Activated naive CD8-positive, alpha-beta T cell treated with anti-CD3 and anti-CD28 coated beads, Interleukin-2, amount 50 U/mL, for 24 hours (primary cell): Measurements from ENCODE around the gene SMAD3.

ENCODE experiments used
- ATAC-seq: fragments of 150-1000 bp; cut with Tn5 transposase; one replicate; pipeline ENCODE4 v1.10.0; 2021
- DNase-seq: peaks from one replicate; pipeline ENCODE4 v3.0.0; 2021
- H3K27ac Mint-ChIP-seq: one replicate; pipeline ENCODE4 v1.8.0; 2021; ENCODE audit warnings: mild to moderate bottlenecking, mixed read lengths
- H3K27me3 Mint-ChIP-seq: one replicate; pipeline ENCODE4 v1.8.0; 2021; ENCODE audit warnings: mixed read lengths
- H3K36me3 Mint-ChIP-seq: one replicate; pipeline ENCODE4 v1.8.0; 2021; ENCODE audit warnings: low read depth, mixed read lengths
- H3K4me1 Mint-ChIP-seq: one replicate; pipeline ENCODE4 v1.8.0; 2021; ENCODE audit warnings: mixed read lengths
- H3K4me3 Mint-ChIP-seq: one replicate; pipeline ENCODE4 v1.8.0; 2021; ENCODE audit warnings: mild to moderate bottlenecking, moderate library complexity, mixed read lengths
- H3K9me3 Mint-ChIP-seq: one replicate; pipeline ENCODE4 v1.8.0; 2021; ENCODE audit warnings: mixed read lengths

The SMAD3 gene

GRCh38 chr15:67047149-67047661, 18.2 kb upstream of the SMAD3 start:
- Mint-ChIP-seq H3K36me3 (no peaks in the 10 kb centered on the region), H3K27ac (no peak overlapping the region), H3K4me1 (peaks cover 31% of the 10 kb centered on the region), H3K27me3 (peaks cover 3% of the 10 kb centered on the region), H3K4me3 (no peak overlapping the region), H3K9me3 (no peaks in the 10 kb centered on the region)
- ATAC-seq (no peak), DNase-seq (no peak)

- H3K4me1 Mint-ChIP-seq: peaks cover 19% of the 10 kb centered on the region
These were observed 16.8 kb upstream of the SMAD3 start for GRCh38 chr15:67048281-67049279.

GRCh38 chr15:67049351-67050044, 15.9 kb upstream of the SMAD3 start:
- no peak overlapping the region for H3K4me3 Mint-ChIP-seq
- no peaks in the 10 kb centered on the region for H3K9me3 Mint-ChIP-seq
- H3K36me3 Mint-ChIP-seq: no peaks in the 10 kb centered on the region
- no peaks in the 10 kb centered on the region for H3K27me3 Mint-ChIP-seq
- ATAC-seq (no peak), DNase-seq (no peak)
- H3K27ac Mint-ChIP-seq: no peak overlapping the region
- H3K4me1 Mint-ChIP-seq: peaks cover 20% of the 10 kb centered on the region

More at GRCh38 chr15:67048281-67049279, 16.8 kb upstream of the SMAD3 start:
- no peak for DNase-seq
- no peak for ATAC-seq
- Mint-ChIP-seq H3K36me3 (no peaks in the 10 kb centered on the region), H3K27ac (no peak overlapping the region), H3K27me3 (no peaks in the 10 kb centered on the region), H3K4me3 (no peak overlapping the region), H3K9me3 (no peaks in the 10 kb centered on the region)

GRCh38 chr15:67050062-67050461, 15.3 kb upstream of the SMAD3 start:
- peaks cover 25% of the 10 kb centered on the region for H3K4me1 Mint-ChIP-seq
- no peak overlapping the region for H3K27ac Mint-ChIP-seq
- no peaks in the 10 kb centered on the region for H3K36me3 Mint-ChIP-seq
- no peaks in the 10 kb centered on the region for H3K27me3 Mint-ChIP-seq
- H3K9me3 Mint-ChIP-seq: no peaks in the 10 kb centered on the region
- no peak overlapping the region for H3K4me3 Mint-ChIP-seq
- no peak for ATAC-seq
- no peak for DNase-seq

GRCh38 chr15:67050522-67051087, 14.8 kb upstream of the SMAD3 start:
- H3K27me3 Mint-ChIP-seq: no peaks in the 10 kb centered on the region
- H3K27ac Mint-ChIP-seq: no peak overlapping the region
- H3K9me3 Mint-ChIP-seq: no peaks in the 10 kb centered on the region
- no peaks in the 10 kb centered on the region for H3K36me3 Mint-ChIP-seq
- H3K4me1 Mint-ChIP-seq: peaks cover 25% of the 10 kb centered on the region
- ATAC-seq (no peak), DNase-seq (no peak)
- H3K4me3 Mint-ChIP-seq: no peak overlapping the region

- Mint-ChIP-seq H3K36me3 (no peaks in the 10 kb centered on the region), H3K9me3 (no peaks in the 10 kb centered on the region), H3K27me3 (no peaks in the 10 kb centered on the region), H3K4me1 (peaks cover 32% of the 10 kb centered on the region), H3K27ac (no peak overlapping the region), H3K4me3 (no peak overlapping the region)
- no peak for DNase-seq
- no peak for ATAC-seq
These were observed 14.0 kb upstream of the SMAD3 start for GRCh38 chr15:67051088-67052045.

GRCh38 chr15:67054676-67055075, 10.7 kb upstream of the SMAD3 start:
- Mint-ChIP-seq H3K27ac (no peak overlapping the region), H3K27me3 (no peaks in the 10 kb centered on the region), H3K4me1 (peaks cover 32% of the 10 kb centered on the region), H3K4me3 (no peak overlapping the region), H3K36me3 (no peaks in the 10 kb centered on the region), H3K9me3 (no peaks in the 10 kb centered on the region)
- DNase-seq (no peak), ATAC-seq (peak; percentile 55)

- Mint-ChIP-seq H3K4me3 (no peak overlapping the region), H3K9me3 (no peaks in the 10 kb centered on the region), H3K27ac (no peak overlapping the region), H3K36me3 (no peaks in the 10 kb centered on the region), H3K4me1 (peaks cover 26% of the 10 kb centered on the region), H3K27me3 (peaks cover 15% of the 10 kb centered on the region)
- ATAC-seq (no peak), DNase-seq (no peak)
These were observed 6.3 kb upstream of the SMAD3 start for GRCh38 chr15:67059127-67059553.

- ATAC-seq (no peak), DNase-seq (no peak)
- Mint-ChIP-seq H3K36me3 (no peaks in the 10 kb centered on the region), H3K27ac (peak overlapping the region; percentile 1), H3K9me3 (no peaks in the 10 kb centered on the region), H3K27me3 (peaks cover 18% of the 10 kb centered on the region), H3K4me3 (no peak overlapping the region), H3K4me1 (peaks cover 20% of the 10 kb centered on the region)
These were observed 3.5 kb upstream of the SMAD3 start for GRCh38 chr15:67061811-67062368.

GRCh38 chr15:67062369-67062985, 2.9 kb upstream of the SMAD3 start:
- Mint-ChIP-seq H3K27ac (no peak overlapping the region), H3K4me3 (no peak overlapping the region)

GRCh38 chr15:67063689-67064606, 1.5 kb upstream of the SMAD3 start:
- peaks cover 18% of the 10 kb centered on the region for H3K27me3 Mint-ChIP-seq
- H3K4me1 Mint-ChIP-seq: peaks cover 38% of the 10 kb centered on the region
- ATAC-seq (peak; percentile 13), DNase-seq (no peak)
- H3K4me3 Mint-ChIP-seq: peak overlapping the region; percentile 50
- no peaks in the 10 kb centered on the region for H3K36me3 Mint-ChIP-seq
- H3K27ac Mint-ChIP-seq: peak overlapping the region; percentile 69
- no peaks in the 10 kb centered on the region for H3K9me3 Mint-ChIP-seq

More at GRCh38 chr15:67062369-67062985, 2.9 kb upstream of the SMAD3 start:
- peaks cover 18% of the 10 kb centered on the region for H3K27me3 Mint-ChIP-seq
- H3K36me3 Mint-ChIP-seq: no peaks in the 10 kb centered on the region
- peaks cover 24% of the 10 kb centered on the region for H3K4me1 Mint-ChIP-seq
- no peaks in the 10 kb centered on the region for H3K9me3 Mint-ChIP-seq
- ATAC-seq (no peak), DNase-seq (no peak)
